Activated CD8-positive, alpha-beta T cell treated with anti-CD3 and anti-CD28 coated beads for 36 hours (primary cell): ENCODE data around the gene ZNF605. TPM values are rescaled to one million over a fixed set of nuclear protein-coding genes. Genes with fewer than 3 reads are reported as not detected.
"Not testable (repeated sequence)": the region's sequence is repeated elsewhere in the genome, so short reads cannot be mapped to it uniquely, and the experiment has no call there.

Experiments
- ATAC-seq: fragments of 200-7000 bp; cut with Tn5 transposase; one replicate; pipeline ENCODE4 v1.10.0; 2021; ENCODE audit warnings: mild to moderate bottlenecking, moderate library complexity
- CTCF ChIA-PET: fragments of 350-600 bp; sonication (Branson Sonifier 250); formaldehyde crosslinking; loops from one replicate; lab custom pipeline; 2021; ENCODE audit warnings: antibody characterized with exemption; lab: Charles Lee
- POLR2A ChIA-PET: fragments of 350-600 bp; sonication (Branson Sonifier 250); formaldehyde crosslinking; loops from one replicate; lab custom pipeline; 2021; ENCODE audit warnings: antibody characterized with exemption; lab: Charles Lee
- DNase-seq: peaks from one replicate; pipeline ENCODE4 v3.0.0-alpha.2; 2020
- H3K27ac Mint-ChIP-seq: one replicate; pipeline ENCODE4 v1.8.0; 2021; ENCODE audit warnings: mild to moderate bottlenecking, mixed read lengths
- H3K27me3 Mint-ChIP-seq: one replicate; pipeline ENCODE4 v1.8.0; 2021; ENCODE audit warnings: mixed read lengths
- H3K36me3 Mint-ChIP-seq: one replicate; pipeline ENCODE4 v1.8.0; 2021; ENCODE audit warnings: low read depth, mixed read lengths
- H3K4me1 Mint-ChIP-seq: one replicate; pipeline ENCODE4 v1.8.0; 2021; ENCODE audit warnings: low read depth, mixed read lengths
- H3K4me3 Mint-ChIP-seq: one replicate; pipeline ENCODE4 v1.8.0; 2021; ENCODE audit warnings: mild to moderate bottlenecking, moderate library complexity, mixed read lengths
- H3K9me3 Mint-ChIP-seq: one replicate; pipeline ENCODE4 v1.8.0; 2021; ENCODE audit warnings: mixed read lengths
- intact Hi-C: fragments of 100-400 bp; cut with micrococcal nuclease; formaldehyde crosslinking; loops from one replicate; pipeline ENCODE4 v1.10.0; 2022
- total RNA-seq, 2 experiments: library from RNA; stranded (reverse); gene quantifications; one replicate each; pipeline ENCODE4 v1.2.3, GENCODE V29; 2021
- TF ChIP-seq, protein P1 (sequence below): fragments of 200-600 bp; IDR thresholded peaks from one replicate; pipeline ENCODE4 v1.8.0; 2022; ENCODE audit warnings: antibody characterized with exemption, mild to moderate bottlenecking

The ZNF605 gene
- total RNA-seq, 2 experiments from 2014 or later, result 6.4 to 6.8 TPM

DNA sequence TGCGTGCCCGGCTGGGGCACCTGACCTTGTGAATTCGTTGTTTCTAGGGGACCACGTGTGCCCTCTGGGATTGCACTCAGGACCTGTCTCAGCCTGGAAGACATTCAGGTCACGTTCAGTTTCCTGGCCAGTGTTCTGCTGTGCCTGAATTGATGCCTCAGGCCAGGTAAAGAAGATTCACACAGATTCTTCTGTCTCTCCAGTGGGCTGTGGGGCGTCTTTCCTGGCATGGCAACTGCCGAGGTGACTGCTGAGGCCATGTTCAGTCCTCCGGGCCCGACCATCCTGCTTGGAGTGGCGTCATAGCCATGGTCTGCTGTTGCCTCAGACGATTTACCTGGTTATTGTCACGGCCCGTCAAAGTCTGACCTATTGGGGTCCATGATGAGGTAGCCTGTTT is 13.5 kb downstream of the ZNF605 start:
- Mint-ChIP-seq H3K27ac (no peak overlapping the region), H3K36me3 (peaks cover 72% of the 10 kb centered on the region), H3K27me3 (no peaks in the 10 kb centered on the region), H3K9me3 (peaks cover 30% of the 10 kb centered on the region), H3K4me3 (no peak overlapping the region), H3K4me1 (no peaks in the 10 kb centered on the region)
- ChIA-PET CTCF (no interaction called here), POLR2A (no interaction called here)
- intact Hi-C loops, result no loop called here
- DNase-seq, result no peak
- no peak for ATAC-seq
- TF ChIP-seq, protein P1, sequence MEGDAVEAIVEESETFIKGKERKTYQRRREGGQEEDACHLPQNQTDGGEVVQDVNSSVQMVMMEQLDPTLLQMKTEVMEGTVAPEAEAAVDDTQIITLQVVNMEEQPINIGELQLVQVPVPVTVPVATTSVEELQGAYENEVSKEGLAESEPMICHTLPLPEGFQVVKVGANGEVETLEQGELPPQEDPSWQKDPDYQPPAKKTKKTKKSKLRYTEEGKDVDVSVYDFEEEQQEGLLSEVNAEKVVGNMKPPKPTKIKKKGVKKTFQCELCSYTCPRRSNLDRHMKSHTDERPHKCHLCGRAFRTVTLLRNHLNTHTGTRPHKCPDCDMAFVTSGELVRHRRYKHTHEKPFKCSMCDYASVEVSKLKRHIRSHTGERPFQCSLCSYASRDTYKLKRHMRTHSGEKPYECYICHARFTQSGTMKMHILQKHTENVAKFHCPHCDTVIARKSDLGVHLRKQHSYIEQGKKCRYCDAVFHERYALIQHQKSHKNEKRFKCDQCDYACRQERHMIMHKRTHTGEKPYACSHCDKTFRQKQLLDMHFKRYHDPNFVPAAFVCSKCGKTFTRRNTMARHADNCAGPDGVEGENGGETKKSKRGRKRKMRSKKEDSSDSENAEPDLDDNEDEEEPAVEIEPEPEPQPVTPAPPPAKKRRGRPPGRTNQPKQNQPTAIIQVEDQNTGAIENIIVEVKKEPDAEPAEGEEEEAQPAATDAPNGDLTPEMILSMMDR, result no peak

DNA sequence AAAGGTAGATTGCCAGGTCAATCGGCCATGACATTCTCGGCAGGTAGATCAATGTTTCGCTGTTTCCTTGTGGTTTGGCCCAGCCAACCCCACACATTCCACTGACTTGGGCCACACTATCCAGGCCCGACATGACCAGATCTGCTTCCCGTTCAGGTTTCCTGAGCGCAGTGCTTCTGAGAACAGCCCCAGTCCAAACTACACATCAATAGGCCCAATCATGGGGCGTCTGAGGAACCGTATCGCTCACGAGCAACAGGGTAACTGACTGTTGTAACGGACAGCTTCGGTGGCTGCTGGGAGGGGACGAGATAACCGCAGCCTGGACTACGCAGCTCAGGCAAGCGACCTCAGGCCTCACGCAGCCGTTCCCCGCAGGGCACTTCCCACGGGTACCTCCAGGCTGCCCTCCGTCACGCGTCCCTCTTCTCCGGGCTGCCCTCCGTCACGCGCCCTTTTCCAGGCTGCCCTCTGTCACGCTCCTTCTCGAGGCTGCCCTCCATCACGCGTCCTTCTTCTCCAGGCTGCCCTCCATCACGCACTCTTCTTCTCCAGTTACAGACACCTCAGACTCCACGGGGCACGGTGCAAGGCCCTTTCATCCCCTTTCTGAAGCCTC is 14.7 kb downstream of the ZNF605 start:
- H3K27me3 Mint-ChIP-seq, result no peaks in the 10 kb centered on the region
- DNase-seq (no peak), ATAC-seq (no peak)
- H3K36me3 Mint-ChIP-seq, result peaks cover 71% of the 10 kb centered on the region
- H3K27ac Mint-ChIP-seq, result no peak overlapping the region
- ChIA-PET POLR2A (no interaction called here), CTCF (no interaction called here)
- peaks cover 38% of the 10 kb centered on the region for H3K9me3 Mint-ChIP-seq
- no peaks in the 10 kb centered on the region for H3K4me1 Mint-ChIP-seq
- no peak overlapping the region for H3K4me3 Mint-ChIP-seq
- TF ChIP-seq, protein P1, result no peak
- intact Hi-C loops, result no loop called here

DNA sequence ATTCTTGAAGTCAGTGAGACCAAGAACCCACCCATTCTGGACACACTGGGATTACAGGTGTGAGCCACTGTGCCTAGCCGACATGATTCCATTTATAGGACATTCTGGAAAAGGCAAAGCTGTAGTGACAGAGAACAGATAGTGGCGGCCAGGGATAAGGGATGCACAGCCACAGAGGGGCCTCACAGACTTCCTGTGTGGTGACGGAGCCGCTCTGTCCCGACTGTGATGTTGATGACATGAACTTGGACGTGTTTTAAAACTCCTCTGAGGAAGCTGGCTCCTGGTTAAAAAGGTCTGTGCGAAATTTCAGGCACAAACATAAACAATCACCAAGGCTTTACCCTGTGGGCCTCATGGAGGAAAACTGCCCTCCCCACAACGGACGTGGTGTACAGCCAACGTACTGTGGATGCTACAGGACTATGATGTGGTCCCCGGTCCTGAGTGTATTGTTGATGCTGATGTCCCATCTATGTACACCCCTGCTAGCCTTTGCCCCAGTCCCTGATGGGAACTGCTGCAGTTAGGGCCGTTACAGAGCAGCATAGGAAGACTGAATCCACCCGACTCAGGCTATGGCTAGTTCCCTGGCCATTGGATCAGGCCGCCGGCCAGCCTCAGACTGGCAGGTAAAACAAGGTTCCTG is 15.9 kb downstream of the ZNF605 start:
- Mint-ChIP-seq H3K4me1 (no peaks in the 10 kb centered on the region), H3K27ac (no peak overlapping the region), H3K9me3 (peaks cover 37% of the 10 kb centered on the region), H3K4me3 (no peak overlapping the region), H3K27me3 (no peaks in the 10 kb centered on the region), H3K36me3 (peaks cover 66% of the 10 kb centered on the region)
- intact Hi-C loops, result no loop called here
- POLR2A ChIA-PET, result no interaction called here
- ATAC-seq (no peak), DNase-seq (no peak)
- TF ChIP-seq, protein P1, result no peak
- CTCF ChIA-PET, result no interaction called here

DNA sequence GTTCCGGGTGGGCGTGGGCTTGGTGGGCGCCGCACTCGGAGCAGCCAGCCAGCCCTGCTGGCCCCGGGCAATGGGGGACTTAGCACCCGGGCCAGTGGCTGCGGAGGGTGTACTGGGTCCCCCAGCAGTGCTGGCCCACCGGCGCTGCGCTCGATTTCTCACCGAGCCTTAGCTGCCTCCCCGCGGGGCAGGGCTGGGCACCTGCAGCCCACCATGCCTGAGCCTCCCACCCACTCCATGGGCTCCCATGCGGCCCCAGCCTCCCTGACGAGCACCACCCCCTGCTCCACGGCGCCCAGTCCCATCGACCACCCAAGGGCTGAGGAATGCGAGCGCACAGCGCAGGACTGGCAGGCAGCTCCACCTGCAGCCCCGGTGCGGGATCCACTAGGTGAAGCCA is 17.3 kb downstream of the ZNF605 start:
- H3K27me3 Mint-ChIP-seq, H3K4me1 Mint-ChIP-seq, intact Hi-C loops, H3K4me3 Mint-ChIP-seq, POLR2A ChIA-PET, CTCF ChIA-PET, ATAC-seq, H3K27ac Mint-ChIP-seq, DNase-seq: not testable (repeated sequence)
- Mint-ChIP-seq H3K36me3 (peaks cover 61% of the 10 kb centered on the region), H3K9me3 (peaks cover 47% of the 10 kb centered on the region)

DNA sequence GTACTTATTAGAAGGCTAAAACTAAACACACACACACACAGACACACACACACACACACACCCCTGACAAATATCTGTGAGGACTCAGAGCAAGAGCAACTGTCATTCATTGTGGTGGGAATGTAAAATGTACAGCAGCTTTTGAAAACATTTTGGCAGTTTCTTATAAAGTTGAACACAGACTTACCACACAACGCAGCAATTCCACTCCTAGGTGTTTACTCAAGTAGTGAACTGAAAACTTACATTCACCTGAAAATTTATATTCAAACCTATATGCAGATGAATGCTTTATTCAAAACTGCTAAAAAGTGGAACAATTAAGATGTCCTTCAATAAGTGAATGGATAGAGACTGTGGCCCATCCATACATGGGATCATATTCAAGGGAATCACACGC is 18.6 kb downstream of the ZNF605 start:
- H3K27me3 Mint-ChIP-seq, result no peaks in the 10 kb centered on the region
- no peak overlapping the region for H3K4me3 Mint-ChIP-seq
- peaks cover 54% of the 10 kb centered on the region for H3K9me3 Mint-ChIP-seq
- no peaks in the 10 kb centered on the region for H3K4me1 Mint-ChIP-seq
- TF ChIP-seq, protein P1, result no peak
- H3K27ac Mint-ChIP-seq, result no peak overlapping the region
- H3K36me3 Mint-ChIP-seq, result peaks cover 59% of the 10 kb centered on the region
- intact Hi-C loops, result no loop called here
- ChIA-PET CTCF (no interaction called here), POLR2A (no interaction called here)
- DNase-seq (no peak), ATAC-seq (no peak)

DNA sequence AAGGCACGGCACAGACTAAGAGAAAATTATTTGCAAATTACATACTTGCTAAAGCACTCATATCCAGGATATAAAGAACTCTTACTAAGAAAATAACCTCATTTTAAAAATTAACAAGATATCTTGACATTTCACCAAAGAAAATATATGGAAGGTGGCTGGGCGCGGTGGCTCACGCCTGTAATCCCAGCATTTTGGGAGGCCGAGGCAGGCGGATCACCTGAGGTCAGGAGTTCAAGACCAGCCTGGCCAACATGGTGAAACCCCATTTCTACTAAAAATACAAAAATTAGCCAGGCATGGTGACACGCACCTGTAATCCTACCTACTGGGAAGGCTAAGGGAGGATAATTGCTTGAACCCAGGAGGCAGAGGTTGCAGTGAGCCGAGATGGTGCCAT is 19.2 kb downstream of the ZNF605 start:
- DNase-seq, H3K27ac Mint-ChIP-seq, intact Hi-C loops, CTCF ChIA-PET, ATAC-seq, H3K27me3 Mint-ChIP-seq, H3K4me3 Mint-ChIP-seq, H3K4me1 Mint-ChIP-seq, POLR2A ChIA-PET: not testable (repeated sequence)
- Mint-ChIP-seq H3K36me3 (peaks cover 59% of the 10 kb centered on the region), H3K9me3 (peaks cover 54% of the 10 kb centered on the region)
